ENCODE data around the gene FKBP14. TPM values are rescaled to one million over a fixed set of nuclear protein-coding genes. Genes with fewer than 3 reads are reported as not detected.
A peak's percentile ranks its signal among the peaks of the same experiment; 100 is the strongest.

The FKBP14 gene
- polyA plus RNA-seq, 6 donors from 2014 or later = 1.5 to 3.3 (median 2.4) TPM

DNA sequence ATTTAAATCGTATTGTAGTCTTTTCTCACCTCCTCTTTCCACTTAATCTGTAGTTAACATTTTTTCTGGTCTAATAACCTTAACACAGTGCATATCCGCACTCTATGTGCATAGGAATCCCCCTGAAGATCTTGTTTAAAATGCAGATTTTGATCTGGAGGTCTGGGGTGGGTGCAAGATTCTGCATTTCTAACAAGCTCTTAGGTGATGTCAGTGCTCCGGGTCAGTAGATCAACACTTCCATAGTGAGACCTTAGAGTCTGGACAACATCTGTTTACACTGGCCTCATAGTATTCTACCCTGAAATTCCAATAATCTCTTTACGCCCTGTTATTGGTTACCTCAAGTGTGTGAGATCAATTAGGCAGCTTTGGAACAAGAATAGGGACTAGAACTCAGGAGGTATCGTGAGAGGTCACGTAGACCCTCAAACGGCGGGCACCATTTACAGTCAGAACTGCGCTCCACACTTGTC is 1.3 kb upstream of the FKBP14 start:
- H3K9me3 Mint-ChIP-seq = no peaks in the 10 kb centered on the region
- H3K27me3 Mint-ChIP-seq = no peaks in the 10 kb centered on the region
- peak overlapping the region in 3 of 8 donors; percentile 94 to 99 (median 97) for H3K4me3 Mint-ChIP-seq
- no peaks in the 10 kb centered on the region for H3K36me3 Mint-ChIP-seq
- DNase-seq (no peak), ATAC-seq (ENCODE audit: low read depth in 2 of 2) (peak; percentile 12 to 13)
- peaks cover 24 to 33% (median 28%) of the 10 kb centered on the region in 3 donors for H3K4me1 Mint-ChIP-seq
- peak overlapping the region; percentile 91 to 97 (median 96) for H3K27ac Mint-ChIP-seq

DNA sequence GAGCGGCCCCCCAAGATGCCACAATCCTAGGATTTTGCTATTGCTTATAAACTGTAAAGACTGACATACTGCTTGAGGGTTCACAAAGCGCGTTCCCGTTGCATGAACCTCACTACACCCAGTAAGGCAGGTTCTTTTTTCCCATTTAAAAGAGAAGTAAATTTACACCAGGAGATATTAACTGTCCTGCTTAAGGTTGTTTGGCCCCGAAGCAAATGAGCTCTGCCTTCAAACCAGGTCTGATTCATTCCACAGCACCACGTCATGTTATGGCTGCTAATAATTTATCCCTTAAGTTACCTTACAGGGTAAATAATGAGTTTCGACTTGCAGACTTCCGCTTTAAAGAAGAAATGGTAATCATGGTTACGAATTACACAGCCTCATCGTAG is 559 bp upstream of the FKBP14 start:
- Mint-ChIP-seq H3K9me3 (no peaks in the 10 kb centered on the region), H3K4me1 (peaks cover 24 to 33% (median 28%) of the 10 kb centered on the region in 3 donors), H3K27me3 (no peaks in the 10 kb centered on the region), H3K36me3 (no peaks in the 10 kb centered on the region), H3K4me3 (peak overlapping the region in 3 of 8 donors; percentile 94 to 99 (median 97)), H3K27ac (peak overlapping the region; percentile 91 to 97 (median 96))
- ATAC-seq (ENCODE audit: low read depth in 2 of 2) = peak; percentile 35 to 45
- peak; percentile 58 for DNase-seq

DNA sequence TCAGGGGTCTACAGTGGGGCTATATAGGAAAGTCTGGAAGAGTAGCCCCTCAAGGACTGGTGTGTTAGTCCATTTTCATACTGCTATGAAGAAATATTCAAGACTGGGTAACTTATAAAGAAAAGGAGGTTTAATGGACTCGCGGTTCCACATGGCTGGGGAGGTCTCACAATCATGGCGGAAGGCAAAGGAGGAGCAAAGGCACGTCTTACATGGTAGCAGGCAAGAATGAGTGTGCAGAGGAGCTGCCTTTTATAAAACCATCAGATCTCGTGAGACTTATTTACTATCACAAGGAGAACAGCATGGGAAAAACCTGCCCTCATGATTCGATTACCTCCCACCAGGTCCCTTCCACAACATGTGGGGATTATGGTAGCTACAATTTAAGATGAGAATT is 3.0 kb downstream of the FKBP14 start:
- no peaks in the 10 kb centered on the region for H3K36me3 Mint-ChIP-seq
- peak overlapping the region in 3 of 8 donors; percentile 19 to 52 (median 49) for H3K4me3 Mint-ChIP-seq
- ATAC-seq (ENCODE audit: low read depth in 2 of 2) (no peak), DNase-seq (no peak)
- no peaks in the 10 kb centered on the region for H3K27me3 Mint-ChIP-seq
- peak overlapping the region in 2 of 6 donors; percentile 10 to 64 for H3K27ac Mint-ChIP-seq
- peaks cover 24 to 33% (median 28%) of the 10 kb centered on the region in 3 donors for H3K4me1 Mint-ChIP-seq
- H3K9me3 Mint-ChIP-seq = no peaks in the 10 kb centered on the region

DNA sequence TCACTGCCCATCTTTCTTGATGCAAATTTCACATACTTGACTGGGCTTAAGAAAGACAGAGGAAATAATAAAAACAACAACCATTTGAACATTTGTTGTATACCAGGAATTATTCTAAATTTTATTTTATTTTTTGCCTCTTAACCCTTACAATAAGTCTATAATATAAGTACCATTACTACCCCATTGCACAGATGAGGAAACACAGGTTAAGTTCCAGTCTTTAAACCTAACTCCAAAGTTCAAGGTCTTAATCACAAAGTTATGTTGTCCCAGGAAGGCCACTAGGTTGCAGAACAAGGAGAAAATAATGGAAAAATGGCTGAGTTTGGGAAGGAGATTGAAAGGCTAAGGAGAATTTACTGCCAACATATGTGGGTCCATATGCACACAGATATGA is 3.5 kb downstream of the FKBP14 start:
- Mint-ChIP-seq H3K9me3 (no peaks in the 10 kb centered on the region), H3K27ac (no peak overlapping the region), H3K4me1 (peaks cover 24 to 32% (median 26%) of the 10 kb centered on the region in 3 donors), H3K27me3 (no peaks in the 10 kb centered on the region), H3K4me3 (peak overlapping the region in 1 of 8 donors; percentile 52), H3K36me3 (no peaks in the 10 kb centered on the region)
- ATAC-seq (ENCODE audit: low read depth in 2 of 2) (no peak), DNase-seq (no peak)

DNA sequence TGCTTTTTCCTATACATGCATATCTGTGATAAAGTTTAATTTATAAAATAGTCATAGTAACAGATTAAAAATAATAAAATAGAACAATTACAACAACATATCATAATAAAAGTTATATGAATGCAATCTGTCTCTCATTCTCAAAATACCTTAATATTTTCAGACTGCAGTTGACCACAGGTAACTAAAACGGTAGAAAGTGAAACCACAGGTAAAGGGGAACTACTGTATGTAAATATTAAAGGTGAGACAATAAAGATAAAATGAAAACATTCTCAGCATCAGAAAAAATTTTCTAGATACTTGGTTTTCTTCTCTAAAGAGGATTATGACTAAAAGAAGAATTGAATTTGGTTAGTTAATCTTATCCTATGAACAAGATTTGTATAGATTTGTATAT is 6.0 kb downstream of the FKBP14 start:
- Mint-ChIP-seq H3K9me3 (no peaks in the 10 kb centered on the region), H3K27ac (no peak overlapping the region), H3K4me3 (no peak overlapping the region), H3K36me3 (peaks cover 5% of the 10 kb centered on the region in 2 donors), H3K4me1 (peaks cover 11 to 20% (median 15%) of the 10 kb centered on the region in 3 donors), H3K27me3 (no peaks in the 10 kb centered on the region)
- DNase-seq = no peak
- ATAC-seq (ENCODE audit: low read depth in 2 of 2) = no peak

DNA sequence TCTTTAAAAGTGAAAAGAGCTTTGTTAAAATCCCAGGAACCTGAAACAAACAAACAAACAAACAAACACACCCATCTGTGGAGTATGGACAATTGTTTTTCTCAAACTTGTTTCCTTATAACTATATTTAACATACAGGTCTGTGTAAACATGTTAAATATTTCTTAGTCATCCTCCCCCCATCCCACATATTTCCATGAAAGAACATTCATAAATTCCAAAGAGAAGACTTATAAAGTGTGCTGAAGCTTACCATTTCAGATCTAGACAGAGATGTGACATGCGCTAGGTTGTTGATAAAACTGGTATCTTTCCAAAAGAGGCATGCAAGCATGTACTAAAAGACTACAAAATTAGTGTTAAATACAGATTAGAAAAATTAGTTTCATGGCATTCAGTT is 6.5 kb downstream of the FKBP14 start:
- Mint-ChIP-seq H3K27me3 (no peaks in the 10 kb centered on the region), H3K4me1 (peaks cover 5 to 15% (median 10%) of the 10 kb centered on the region in 3 donors), H3K27ac (no peak overlapping the region), H3K4me3 (no peak overlapping the region), H3K9me3 (no peaks in the 10 kb centered on the region), H3K36me3 (peaks cover 5% of the 10 kb centered on the region in 2 donors)
- DNase-seq = no peak
- no peak for ATAC-seq (ENCODE audit: low read depth in 2 of 2)

DNA sequence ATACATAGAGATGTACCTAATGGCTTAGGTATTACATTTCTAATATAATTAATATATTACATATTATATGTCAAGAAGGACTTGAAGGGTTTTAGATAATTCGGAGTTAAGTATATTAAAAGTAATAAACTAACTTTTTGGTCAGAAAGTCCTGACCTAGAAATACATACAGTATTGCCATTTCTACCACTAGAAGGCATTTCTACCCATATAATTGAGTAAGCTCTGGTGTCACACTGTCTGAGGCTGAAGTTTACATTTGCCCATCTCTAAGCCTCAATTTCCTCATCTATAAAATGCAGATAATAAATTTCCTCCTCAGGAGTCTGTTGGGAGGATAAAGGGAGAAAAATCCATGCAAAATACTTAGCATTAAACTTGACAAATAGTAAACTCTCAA is 7.1 kb downstream of the FKBP14 start:
- no peak for DNase-seq
- Mint-ChIP-seq H3K27ac (no peak overlapping the region), H3K4me3 (no peak overlapping the region), H3K36me3 (peaks cover 5% of the 10 kb centered on the region in 2 donors), H3K27me3 (no peaks in the 10 kb centered on the region), H3K4me1 (peaks cover 3 to 10% (median 8%) of the 10 kb centered on the region in 3 donors), H3K9me3 (no peaks in the 10 kb centered on the region)
- ATAC-seq (ENCODE audit: low read depth in 2 of 2) = no peak

DNA sequence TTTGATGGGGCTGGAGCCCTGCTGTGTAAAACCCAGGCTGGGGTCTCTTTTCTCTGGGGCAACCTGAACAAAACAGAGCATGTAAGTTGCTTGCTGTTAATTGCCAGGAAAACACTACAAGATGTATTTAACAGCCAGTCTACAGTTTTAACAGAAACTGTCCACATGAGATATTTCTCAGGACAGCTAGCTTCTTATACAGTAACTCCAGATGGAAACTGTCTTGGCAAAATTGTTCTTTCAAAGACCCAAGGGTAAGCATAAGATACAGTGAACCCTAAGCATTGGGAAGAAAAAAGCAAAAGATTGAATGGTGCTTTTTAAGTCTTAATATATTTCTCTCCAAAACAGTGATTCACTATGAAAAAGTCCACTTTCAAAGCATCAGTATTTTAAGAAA is 8.1 kb downstream of the FKBP14 start:
- ATAC-seq (ENCODE audit: low read depth in 2 of 2) (no peak), DNase-seq (no peak)
- Mint-ChIP-seq H3K36me3 (peaks cover 5% of the 10 kb centered on the region in 2 donors), H3K27me3 (no peaks in the 10 kb centered on the region), H3K4me1 (peaks cover 1 to 5% (median 5%) of the 10 kb centered on the region in 3 donors), H3K4me3 (no peak overlapping the region), H3K9me3 (no peaks in the 10 kb centered on the region), H3K27ac (no peak overlapping the region)

DNA sequence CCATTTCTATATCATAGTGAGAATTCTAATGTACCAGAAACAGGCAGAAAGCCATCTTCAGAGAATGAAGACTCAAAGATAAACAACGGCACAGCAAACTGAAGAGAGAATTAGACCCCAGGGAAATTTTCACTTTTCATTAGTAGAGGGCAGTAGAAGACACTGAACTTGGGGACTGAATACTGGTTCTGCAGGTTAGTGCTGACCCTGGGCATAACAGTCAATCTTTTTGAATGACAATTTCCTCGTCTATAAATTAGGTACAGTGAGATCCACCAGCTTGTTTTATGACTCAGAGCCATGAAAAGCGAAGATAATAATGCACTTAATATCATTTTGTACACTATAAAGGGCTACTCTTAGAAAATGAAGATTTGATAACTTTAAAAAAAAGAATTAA is 13.7 kb downstream of the FKBP14 start:
- no peak overlapping the region for H3K4me3 Mint-ChIP-seq
- peaks cover 5% of the 10 kb centered on the region in 2 donors for H3K36me3 Mint-ChIP-seq
- H3K27ac Mint-ChIP-seq = no peak overlapping the region
- no peaks in the 10 kb centered on the region for H3K4me1 Mint-ChIP-seq
- H3K27me3 Mint-ChIP-seq = no peaks in the 10 kb centered on the region
- no peak for ATAC-seq (ENCODE audit: low read depth in 2 of 2)
- no peak for DNase-seq
- H3K9me3 Mint-ChIP-seq = no peaks in the 10 kb centered on the region

DNA sequence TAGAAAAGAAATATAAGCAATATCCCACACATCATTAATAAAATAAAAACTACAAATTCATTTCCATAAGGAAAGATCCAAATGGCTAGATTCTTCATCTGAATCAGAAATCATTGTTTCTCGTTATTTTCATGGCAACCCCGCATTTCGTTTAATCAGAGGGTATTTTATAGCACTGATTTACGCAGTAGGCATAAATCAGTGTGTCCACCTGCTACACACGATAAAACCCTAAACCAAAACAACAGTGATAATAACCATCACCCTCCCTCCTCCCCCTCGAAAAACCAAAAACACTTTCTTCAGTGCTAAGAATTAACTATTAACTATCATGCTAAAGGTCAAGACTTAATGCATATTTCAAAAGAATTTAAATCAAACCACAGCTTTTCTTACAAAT is 16.5 kb downstream of the FKBP14 start:
- Mint-ChIP-seq H3K9me3 (no peaks in the 10 kb centered on the region), H3K4me3 (no peak overlapping the region), H3K4me1 (no peaks in the 10 kb centered on the region), H3K27me3 (no peaks in the 10 kb centered on the region), H3K36me3 (no peaks in the 10 kb centered on the region), H3K27ac (no peak overlapping the region)
- DNase-seq (no peak), ATAC-seq (ENCODE audit: low read depth in 2 of 2) (no peak)

DNA sequence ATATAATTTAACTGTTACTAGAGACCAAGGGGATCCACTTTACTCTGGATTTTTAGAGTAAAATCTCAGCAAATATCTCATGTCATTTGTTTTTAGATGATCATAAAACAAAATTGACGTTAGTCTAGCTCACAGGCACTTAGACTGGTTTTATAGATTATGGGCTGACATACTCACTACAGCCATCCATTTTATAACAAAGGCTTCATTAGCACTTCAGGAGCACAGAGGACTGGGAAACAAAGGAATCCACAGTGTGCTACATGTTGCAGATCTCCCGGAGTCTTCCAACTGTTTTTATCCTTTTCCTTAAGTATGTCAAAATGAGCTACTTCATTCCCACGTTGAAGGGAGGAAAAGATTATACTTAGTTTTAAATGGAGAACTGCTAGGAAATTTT is 21.0 kb downstream of the FKBP14 start:
- ATAC-seq (ENCODE audit: low read depth in 2 of 2) (no peak), DNase-seq (no peak)
- H3K36me3 Mint-ChIP-seq = no peaks in the 10 kb centered on the region
- peaks cover 0 to 6% (median 5%) of the 10 kb centered on the region in 3 donors for H3K27me3 Mint-ChIP-seq
- H3K9me3 Mint-ChIP-seq = no peaks in the 10 kb centered on the region
- H3K27ac Mint-ChIP-seq = peak overlapping the region in 1 of 6 donors; percentile 15
- no peak overlapping the region for H3K4me3 Mint-ChIP-seq
- H3K4me1 Mint-ChIP-seq = no peaks in the 10 kb centered on the region

DNA sequence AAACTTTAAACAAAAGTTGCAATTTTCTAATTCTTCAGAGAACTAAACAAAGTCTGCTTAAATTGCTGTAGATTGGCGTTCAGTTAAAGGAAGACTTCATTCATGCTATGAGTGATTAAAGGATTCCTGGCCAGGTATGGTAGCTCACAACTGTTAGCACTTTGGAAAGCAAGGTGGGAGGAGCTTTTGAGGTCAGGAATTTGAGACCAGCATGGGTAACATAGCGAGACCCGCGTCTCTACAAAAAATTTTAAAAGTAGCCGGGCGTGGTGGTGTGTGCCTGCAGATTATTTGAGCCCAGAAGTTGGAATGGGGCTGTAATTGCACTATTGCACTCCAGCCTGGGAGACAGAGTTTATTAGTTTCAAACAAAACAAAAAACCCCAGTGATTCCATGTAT is 23.4 kb downstream of the FKBP14 start:
- no peaks in the 10 kb centered on the region for H3K4me1 Mint-ChIP-seq
- no peaks in the 10 kb centered on the region for H3K36me3 Mint-ChIP-seq
- ATAC-seq (ENCODE audit: low read depth in 2 of 2) = no peak
- peaks cover 0 to 19% (median 9%) of the 10 kb centered on the region in 3 donors for H3K27me3 Mint-ChIP-seq
- no peak overlapping the region for H3K27ac Mint-ChIP-seq
- H3K4me3 Mint-ChIP-seq = no peak overlapping the region
- DNase-seq = no peak
- H3K9me3 Mint-ChIP-seq = no peaks in the 10 kb centered on the region

DNA sequence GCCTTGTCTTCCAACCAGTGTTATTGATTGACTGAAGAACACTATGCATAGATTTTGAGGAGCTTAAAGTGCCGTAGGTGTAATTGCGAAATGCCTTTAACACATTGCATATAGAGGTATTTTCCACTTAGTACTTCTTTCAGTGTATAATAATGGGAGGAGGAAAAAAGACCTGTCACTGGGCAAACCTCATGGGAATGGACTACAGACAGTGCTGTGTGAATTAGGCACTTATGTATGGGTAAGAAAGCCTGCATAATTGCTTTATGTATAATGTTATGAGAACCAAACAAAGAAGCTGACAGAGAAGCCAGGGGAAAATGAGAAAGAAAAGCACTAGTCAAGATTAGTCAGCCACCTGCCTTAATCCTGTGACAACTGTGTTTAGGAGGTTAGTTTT is 24.5 kb downstream of the FKBP14 start:
- H3K36me3 Mint-ChIP-seq = peaks cover 0 to 6% of the 10 kb centered on the region in 2 donors
- H3K27me3 Mint-ChIP-seq = peaks cover 0 to 22% (median 11%) of the 10 kb centered on the region in 3 donors
- H3K27ac Mint-ChIP-seq = no peak overlapping the region
- no peak for DNase-seq
- no peaks in the 10 kb centered on the region for H3K4me1 Mint-ChIP-seq
- no peak for ATAC-seq (ENCODE audit: low read depth in 2 of 2)
- H3K4me3 Mint-ChIP-seq = no peak overlapping the region
- H3K9me3 Mint-ChIP-seq = peaks cover 0 to 5% (median 3%) of the 10 kb centered on the region in 7 donors

DNA sequence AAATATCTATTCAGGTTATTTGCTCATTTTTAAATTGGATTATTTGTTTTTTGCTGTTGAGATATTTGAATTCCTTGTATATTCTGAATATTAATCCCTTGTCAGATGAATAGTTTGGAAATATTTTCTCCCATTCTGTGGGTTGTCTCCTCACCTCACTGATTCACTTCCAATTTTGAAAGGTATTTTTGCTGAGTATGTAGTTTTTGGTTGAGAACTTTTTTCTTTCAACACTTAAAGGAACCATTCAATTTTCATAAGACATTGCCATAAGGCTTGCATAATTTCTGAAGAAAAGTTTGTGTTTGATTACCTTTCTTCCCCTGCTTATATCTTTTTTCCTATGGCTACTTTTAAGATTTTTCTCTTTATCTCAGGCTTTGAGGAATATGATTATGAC is 28.0 kb downstream of the FKBP14 start:
- H3K36me3 Mint-ChIP-seq = peaks cover 5 to 15% of the 10 kb centered on the region in 2 donors
- no peak overlapping the region for H3K27ac Mint-ChIP-seq
- peaks cover 3 to 22% (median 10%) of the 10 kb centered on the region in 7 donors for H3K9me3 Mint-ChIP-seq
- peaks cover 8 to 28% (median 18%) of the 10 kb centered on the region in 3 donors for H3K27me3 Mint-ChIP-seq
- no peak overlapping the region for H3K4me3 Mint-ChIP-seq
- DNase-seq (no peak), ATAC-seq (ENCODE audit: low read depth in 2 of 2) (no peak)
- H3K4me1 Mint-ChIP-seq = no peaks in the 10 kb centered on the region

DNA sequence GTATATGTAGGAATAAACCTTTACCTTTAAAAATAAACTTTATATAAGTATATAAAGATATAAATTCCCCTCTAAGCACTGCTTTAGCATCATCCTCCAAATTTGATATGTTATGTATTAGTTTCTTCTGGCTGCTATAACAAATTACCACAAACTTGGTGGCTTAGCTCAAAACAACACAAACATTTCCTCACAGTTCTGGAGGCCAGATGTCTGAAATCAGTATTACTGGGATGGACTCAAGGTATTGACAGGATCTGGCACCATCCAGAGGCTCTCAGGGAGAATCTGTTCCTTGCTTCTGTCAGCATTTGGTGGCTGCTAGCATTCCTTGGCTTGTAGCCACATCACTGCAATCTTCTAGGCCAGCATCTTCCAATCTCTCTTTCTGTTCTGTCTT is 30.2 kb downstream of the FKBP14 start:
- ATAC-seq (ENCODE audit: low read depth in 2 of 2) (no peak), DNase-seq (no peak)
- no peak overlapping the region for H3K4me3 Mint-ChIP-seq
- H3K9me3 Mint-ChIP-seq = peaks cover 5 to 31% (median 23%) of the 10 kb centered on the region in 7 donors
- H3K27me3 Mint-ChIP-seq = peaks cover 8 to 39% (median 30%) of the 10 kb centered on the region in 3 donors
- H3K36me3 Mint-ChIP-seq = peaks cover 5 to 15% of the 10 kb centered on the region in 2 donors
- peak overlapping the region in 1 of 6 donors; percentile 74 for H3K27ac Mint-ChIP-seq
- H3K4me1 Mint-ChIP-seq = no peaks in the 10 kb centered on the region

Data from naive B cell (primary cell).